HG03025 (cell line): ENCODE measurements around the gene MRC1.

Source experiments
- ATAC-seq: cut with Tn5 transposase; IDR thresholded peaks from one replicate; pipeline ENCODE4 v1.9.1; 2021; ENCODE audit warnings: mild to moderate bottlenecking, moderate library complexity; ENCODE audit not compliant: unreplicated experiment, low FRiP score

The MRC1 gene

GRCh38 chr10:17838080-17838648, 29.0 kb downstream of the MRC1 start:
- no peak for ATAC-seq

- ATAC-seq, result no peak
Observed at GRCh38 chr10:17841050-17841449, 31.9 kb downstream of the MRC1 start.

GRCh38 chr10:17842641-17843040, 33.5 kb downstream of the MRC1 start:
- ATAC-seq, result no peak

GRCh38 chr10:17847585-17848296, 38.6 kb downstream of the MRC1 start:
- ATAC-seq, result no peak

GRCh38 chr10:17848646-17849045, 39.5 kb downstream of the MRC1 start:
- ATAC-seq, result no peak

GRCh38 chr10:17850501-17850900, 41.4 kb downstream of the MRC1 start:
- no peak for ATAC-seq

- ATAC-seq, result no peak
Observed at GRCh38 chr10:17851611-17852010, 42.5 kb downstream of the MRC1 start.

GRCh38 chr10:17854044-17854652, 45.0 kb downstream of the MRC1 start:
- no peak for ATAC-seq

GRCh38 chr10:17857040-17857439, 47.9 kb downstream of the MRC1 start:
- ATAC-seq, result no peak

GRCh38 chr10:17859492-17860156, 50.5 kb downstream of the MRC1 start:
- ATAC-seq, result no peak

GRCh38 chr10:17861760-17862159, 52.6 kb downstream of the MRC1 start:
- no peak for ATAC-seq

- no peak for ATAC-seq
Observed at GRCh38 chr10:17865351-17865750, 56.2 kb downstream of the MRC1 start.

- ATAC-seq, result no peak
Observed at GRCh38 chr10:17866346-17866745, 57.2 kb downstream of the MRC1 start.

- ATAC-seq, result no peak
Observed at GRCh38 chr10:17867056-17867455, 57.9 kb downstream of the MRC1 start.

- no peak for ATAC-seq
Observed at GRCh38 chr10:17871036-17871435, 61.9 kb downstream of the MRC1 start.

GRCh38 chr10:17872191-17873091, 63.3 kb downstream of the MRC1 start:
- ATAC-seq, result no peak

GRCh38 chr10:17873946-17874345, 64.8 kb downstream of the MRC1 start:
- ATAC-seq, result no peak

GRCh38 chr10:17877121-17877520, 68.0 kb downstream of the MRC1 start:
- ATAC-seq, result no peak

GRCh38 chr10:17878896-17879295, 69.7 kb downstream of the MRC1 start:
- no peak for ATAC-seq

- no peak for ATAC-seq
Observed at GRCh38 chr10:17880601-17881000, 71.5 kb downstream of the MRC1 start.
